GM21367 (cell line): ENCODE measurements around the gene OR3A3.
"Not testable (repeated sequence)": the region's sequence is repeated elsewhere in the genome, so short reads cannot be mapped to it uniquely, and the experiment has no call there.

Source experiments
- ATAC-seq: cut with Tn5 transposase; IDR thresholded peaks from one replicate; pipeline ENCODE4 v1.9.1; 2021; ENCODE audit not compliant: unreplicated experiment

The OR3A3 gene

GRCh38 chr17:3411070-3411469 lies at the start of gene OR3A3:
Gene OR3A3, plus strand, starts transcription at chr17:3411370.
- ATAC-seq: no peak

GRCh38 chr17:3371167-3371566 lies 40.0 kb upstream of the OR3A3 start:
- not testable (repeated sequence) for ATAC-seq

- ATAC-seq: no peak
These were observed 32.8 kb upstream of the OR3A3 start for GRCh38 chr17:3378321-3378720.

- ATAC-seq: no peak
These were observed 29.2 kb upstream of the OR3A3 start for GRCh38 chr17:3381957-3382356.

DNA sequence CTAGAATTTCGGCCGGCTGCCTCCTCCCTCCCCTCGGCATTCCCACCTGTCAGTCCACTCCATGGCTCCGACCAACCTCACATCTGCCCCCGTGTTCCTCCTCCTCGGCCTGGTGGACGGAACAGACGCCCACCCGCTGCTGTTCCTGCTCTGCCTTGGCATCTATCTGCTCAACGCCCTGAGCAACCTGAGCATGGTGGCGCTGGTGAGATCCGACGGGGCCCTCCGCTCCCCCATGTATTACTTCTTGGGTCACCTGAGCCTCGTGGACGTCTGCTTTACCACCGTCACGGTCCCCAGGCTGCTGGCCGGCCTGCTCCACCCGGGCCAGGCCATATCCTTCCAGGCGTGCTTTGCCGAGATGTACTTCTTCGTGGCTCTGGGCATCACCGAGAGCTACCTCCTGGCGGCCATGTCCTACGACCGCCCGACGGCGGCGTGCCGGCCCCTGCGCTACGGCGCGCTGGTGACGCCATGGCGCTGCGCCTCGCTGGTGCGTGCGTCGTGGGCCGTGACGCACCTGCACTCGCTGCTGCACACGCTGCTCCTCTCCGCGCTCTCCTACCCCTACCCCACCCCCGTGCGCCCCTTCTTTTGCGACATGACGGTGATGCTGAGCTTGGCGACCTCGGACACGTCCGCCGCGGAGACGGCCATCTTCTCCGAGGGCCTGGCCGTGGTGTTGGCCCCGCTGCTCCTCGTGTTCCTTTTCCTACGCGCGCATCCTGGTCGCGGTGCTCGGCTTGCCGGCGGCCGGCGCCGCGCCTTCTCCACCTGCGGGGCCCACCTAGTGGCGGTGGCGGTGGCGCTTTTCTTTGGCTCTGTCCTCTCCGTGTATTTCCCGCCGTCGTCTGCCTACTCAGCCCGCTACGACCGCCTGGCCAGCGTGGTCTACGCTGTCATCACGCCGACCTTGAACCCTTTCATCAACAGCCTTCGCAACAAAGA lies 25.0 kb upstream of the OR3A3 start, which contains the start of gene OR3A2:
Gene OR3A2, minus strand, starts transcription at position 440 of the 948 bp plus-strand sequence.
- ATAC-seq: no peak

GRCh38 chr17:3389791-3390190 lies 21.4 kb upstream of the OR3A3 start:
- ATAC-seq: no peak

DNA sequence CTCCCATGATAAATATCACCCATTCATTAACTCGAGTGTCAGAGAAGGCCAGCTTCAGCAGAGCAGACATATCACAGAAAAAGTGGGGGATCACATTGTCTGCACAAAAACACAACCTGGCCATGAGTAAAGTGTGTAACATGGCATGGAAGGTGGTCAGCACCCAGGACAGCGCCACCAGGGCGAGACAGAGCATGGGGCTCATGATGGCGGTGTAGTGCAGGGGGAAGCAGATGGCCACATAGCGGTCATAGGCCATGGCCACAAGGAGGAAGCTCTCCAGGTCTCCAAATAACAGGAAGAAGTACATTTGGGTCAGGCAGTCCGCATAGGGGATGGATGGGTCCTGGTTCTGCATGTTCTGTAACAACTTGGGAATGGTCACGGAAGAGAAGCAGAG lies 13.4 kb upstream of the OR3A3 start:
- not testable (repeated sequence) for ATAC-seq

DNA sequence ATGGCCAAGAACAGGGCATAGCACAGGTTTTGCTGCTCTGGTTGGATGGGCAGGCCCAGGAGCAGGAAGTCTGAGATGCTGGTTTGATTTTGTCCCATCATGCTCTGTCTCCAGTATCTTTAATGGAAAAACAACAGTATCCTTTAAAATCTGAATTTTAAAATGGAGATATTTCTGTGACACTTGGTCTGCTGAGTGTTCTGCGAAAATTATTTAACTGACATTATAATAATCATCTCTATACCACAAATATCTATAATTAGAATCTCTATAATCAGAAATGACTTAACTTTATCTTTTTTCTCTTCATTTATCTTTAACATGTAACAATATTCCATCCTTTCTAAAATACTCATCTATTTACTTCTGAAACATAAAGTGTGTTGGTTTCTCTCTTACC lies 12.9 kb upstream of the OR3A3 start, which contains the start of gene OR1E1:
Gene OR1E1, minus strand, starts transcription at position 101 of the 400 bp plus-strand sequence. Its CDS starts 0 bp downstream, at position 101.
- ATAC-seq: no peak

GRCh38 chr17:3400055-3400454 lies 11.1 kb upstream of the OR3A3 start:
- no peak for ATAC-seq

GRCh38 chr17:3401786-3402185 lies 9.4 kb upstream of the OR3A3 start:
- ATAC-seq: no peak

GRCh38 chr17:3403856-3404255 lies 7.3 kb upstream of the OR3A3 start:
- not testable (repeated sequence) for ATAC-seq

GRCh38 chr17:3412216-3412615 lies 1.0 kb downstream of the OR3A3 start:
- ATAC-seq: not testable (repeated sequence)

DNA sequence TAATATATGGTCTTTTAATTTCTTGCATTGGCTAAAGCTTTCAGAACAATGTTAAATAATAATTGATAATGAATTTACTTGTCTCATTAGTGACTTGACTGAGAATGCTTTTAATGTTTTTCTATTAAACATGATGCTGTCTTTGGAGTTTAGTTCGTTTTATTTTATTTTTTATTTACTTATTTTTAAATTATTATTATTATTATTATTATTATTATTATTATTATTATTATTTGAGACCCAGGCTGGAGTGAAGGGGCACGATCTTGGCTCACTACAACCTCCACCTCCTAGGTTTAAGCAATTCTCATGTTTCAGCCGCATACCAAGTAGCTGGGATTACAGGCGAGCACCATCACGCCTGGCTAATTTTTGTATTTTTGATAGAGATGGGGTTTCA lies 4.4 kb downstream of the OR3A3 start:
- no peak for ATAC-seq

DNA sequence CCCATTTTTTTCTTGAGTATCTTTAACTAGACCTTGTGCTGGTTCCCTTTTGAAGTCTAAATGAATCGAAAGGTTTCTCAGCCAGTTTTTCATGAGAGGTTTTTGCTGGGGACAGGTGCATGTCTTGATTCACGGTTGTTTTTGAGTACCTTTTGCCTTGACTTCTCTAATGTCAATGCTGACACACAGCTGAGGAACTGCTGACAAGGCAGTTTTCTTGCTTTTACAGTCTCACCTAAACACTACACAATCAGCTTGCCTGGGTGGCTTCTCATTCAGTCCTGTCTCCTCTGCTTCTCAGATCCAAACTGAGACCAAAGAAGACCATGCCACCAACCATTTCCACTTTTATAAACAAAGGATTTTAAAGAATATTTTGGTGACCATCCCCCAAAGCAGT lies 7.1 kb downstream of the OR3A3 start:
- no peak for ATAC-seq

- not testable (repeated sequence) for ATAC-seq
These were observed 22.0 kb downstream of the OR3A3 start for GRCh38 chr17:3433215-3433614.

DNA sequence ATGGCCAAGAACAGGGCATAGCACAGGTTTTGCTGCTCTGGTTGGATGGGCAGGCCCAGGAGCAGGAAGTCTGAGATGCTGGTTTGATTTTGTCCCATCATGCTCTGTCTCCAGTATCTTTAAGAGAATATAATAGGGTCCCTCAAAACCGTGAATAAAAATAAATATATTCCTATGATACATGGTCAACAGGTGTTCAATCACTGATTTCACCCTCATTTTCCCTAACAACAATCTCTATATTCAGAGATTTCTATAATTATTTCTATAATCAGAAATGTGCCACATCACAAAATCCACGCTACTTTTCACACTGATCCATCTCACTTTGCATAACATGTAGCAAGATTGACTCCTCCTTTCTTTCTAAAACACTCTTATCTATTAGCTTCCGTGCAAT lies 22.6 kb downstream of the OR3A3 start, which contains the start of gene OR1E2:
Gene OR1E2, minus strand, starts transcription at position 101 of the 400 bp plus-strand sequence. Its CDS starts 0 bp downstream, at position 101.
- no peak for ATAC-seq

DNA sequence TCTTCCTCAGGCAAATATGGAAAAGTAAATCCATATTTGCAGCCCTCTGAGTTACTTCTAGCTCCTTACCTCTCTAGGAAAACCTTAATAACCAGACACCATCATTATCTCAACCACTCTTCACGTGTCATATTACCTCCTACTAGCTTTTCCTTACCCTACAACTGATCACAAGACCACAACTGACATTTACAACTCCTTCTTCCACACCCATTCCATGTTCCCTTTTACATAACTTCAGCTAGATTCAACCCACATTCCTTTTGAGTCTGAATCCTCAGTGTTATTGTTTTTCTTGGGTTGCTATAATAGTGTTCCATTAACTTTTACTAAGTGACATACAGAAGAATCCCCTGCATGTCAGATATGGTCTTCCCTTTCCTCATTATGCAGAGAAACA lies 27.2 kb downstream of the OR3A3 start:
- ATAC-seq: no peak

GRCh38 chr17:3440451-3440850 lies 29.3 kb downstream of the OR3A3 start:
- ATAC-seq: no peak

DNA sequence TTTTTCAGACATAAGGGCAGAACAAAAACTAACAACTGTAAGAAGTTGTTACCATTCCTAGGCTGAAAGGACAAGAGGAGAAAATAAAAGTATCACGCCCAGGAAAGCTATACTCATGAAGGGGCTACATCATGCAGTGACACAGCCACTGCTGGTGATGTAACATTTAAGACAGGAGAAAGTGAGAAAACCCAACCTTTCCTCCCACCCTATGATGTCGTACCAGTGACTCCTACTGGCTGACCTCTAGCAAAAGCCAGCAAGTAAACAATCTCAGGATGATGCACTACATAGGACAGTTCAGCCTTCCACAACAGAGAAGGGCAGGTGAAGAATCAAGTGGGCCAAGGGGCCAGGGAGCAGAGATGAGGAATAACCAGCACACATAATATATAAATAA lies 36.5 kb downstream of the OR3A3 start:
- ATAC-seq: no peak

GRCh38 chr17:3448059-3448665 lies 37.0 kb downstream of the OR3A3 start:
- no peak for ATAC-seq

DNA sequence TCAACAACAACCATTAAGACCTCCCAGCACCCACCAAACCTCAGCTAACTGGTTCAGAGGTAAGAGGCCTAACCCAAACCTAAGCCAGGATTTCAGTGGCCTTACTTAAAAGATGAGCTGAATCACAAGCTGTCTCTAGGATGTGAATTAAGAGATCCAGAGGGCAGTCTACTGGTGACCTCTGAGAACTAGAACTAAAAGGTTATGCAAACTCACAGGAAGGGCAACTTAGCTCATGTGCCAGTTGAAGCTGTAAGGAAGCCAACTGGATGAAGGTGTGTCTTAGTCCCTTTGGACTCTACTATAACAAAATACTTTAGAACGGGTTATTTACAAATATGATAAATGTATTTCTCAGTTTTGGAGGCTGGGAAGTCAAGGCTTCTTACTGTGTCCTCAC lies 55.2 kb downstream of the OR3A3 start:
- not testable (repeated sequence) for ATAC-seq

DNA sequence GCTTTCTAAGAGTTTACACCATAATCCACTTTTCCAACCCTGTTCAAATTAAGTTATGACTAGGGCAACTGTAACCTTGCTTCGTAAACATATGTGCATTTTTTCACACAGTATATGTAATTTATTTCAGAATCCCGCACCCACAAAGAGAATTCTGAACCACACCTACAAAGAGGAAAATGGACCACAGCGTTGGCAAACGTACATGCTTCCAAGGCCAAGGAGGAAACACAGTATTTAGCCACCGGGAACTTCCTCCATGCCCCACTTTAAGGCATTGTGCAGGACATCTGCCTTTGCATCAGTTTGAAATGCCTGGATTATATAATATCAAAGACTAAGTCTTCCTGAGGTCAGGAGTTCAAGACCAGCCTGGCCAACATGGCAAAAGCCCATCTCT lies 58.4 kb downstream of the OR3A3 start:
- ATAC-seq: no peak
